ENCODE measurements around the gene ZBTB16.

DNA sequence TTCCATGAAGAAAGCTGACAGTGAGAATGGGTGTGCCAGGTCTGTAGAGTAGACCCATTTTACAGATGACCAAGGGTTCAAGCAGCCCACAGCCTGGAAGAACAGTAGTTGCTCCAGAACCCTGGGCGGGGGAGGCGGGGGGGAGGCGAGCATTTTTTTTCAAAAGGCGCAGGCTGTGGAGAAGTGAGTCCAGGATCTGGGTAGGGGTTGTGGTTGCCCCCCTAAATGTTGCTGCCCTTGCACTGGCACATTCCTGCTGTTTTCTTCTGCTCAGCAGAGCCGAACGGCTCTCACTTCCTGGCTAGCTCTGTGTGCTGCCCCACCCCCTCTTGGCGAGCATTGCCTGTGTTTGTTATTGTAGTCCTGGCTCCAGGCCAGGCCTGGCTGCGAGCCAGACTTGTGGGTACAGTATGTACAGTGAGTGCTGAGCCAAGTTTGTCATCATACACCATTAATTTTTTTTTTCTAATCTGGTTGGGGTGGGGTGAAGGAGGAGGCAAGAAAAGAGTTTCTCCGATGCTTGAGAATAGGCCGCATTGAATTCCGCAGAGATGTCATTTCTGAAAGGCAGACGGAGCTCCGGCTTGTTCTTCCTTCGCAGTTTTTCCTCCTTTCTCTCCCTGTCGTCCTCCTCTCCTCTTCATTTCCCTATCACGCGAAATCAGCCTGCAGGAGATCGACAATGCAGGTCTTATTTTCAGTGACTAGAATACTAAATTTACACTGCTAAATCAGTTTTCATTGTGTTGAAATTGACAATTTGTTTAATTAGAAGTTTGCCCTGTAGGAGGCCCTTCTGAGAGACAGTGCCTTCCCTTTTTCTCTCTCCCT is 100.5 kb downstream of the ZBTB16 start:
- TF ChIP-seq, protein P1, sequence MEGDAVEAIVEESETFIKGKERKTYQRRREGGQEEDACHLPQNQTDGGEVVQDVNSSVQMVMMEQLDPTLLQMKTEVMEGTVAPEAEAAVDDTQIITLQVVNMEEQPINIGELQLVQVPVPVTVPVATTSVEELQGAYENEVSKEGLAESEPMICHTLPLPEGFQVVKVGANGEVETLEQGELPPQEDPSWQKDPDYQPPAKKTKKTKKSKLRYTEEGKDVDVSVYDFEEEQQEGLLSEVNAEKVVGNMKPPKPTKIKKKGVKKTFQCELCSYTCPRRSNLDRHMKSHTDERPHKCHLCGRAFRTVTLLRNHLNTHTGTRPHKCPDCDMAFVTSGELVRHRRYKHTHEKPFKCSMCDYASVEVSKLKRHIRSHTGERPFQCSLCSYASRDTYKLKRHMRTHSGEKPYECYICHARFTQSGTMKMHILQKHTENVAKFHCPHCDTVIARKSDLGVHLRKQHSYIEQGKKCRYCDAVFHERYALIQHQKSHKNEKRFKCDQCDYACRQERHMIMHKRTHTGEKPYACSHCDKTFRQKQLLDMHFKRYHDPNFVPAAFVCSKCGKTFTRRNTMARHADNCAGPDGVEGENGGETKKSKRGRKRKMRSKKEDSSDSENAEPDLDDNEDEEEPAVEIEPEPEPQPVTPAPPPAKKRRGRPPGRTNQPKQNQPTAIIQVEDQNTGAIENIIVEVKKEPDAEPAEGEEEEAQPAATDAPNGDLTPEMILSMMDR (IDR thresholded peaks at IDR 0.05), result peak in 1 of 6 experiments; percentile 17
- peak; percentile 29 to 81 for TF ChIP-seq POLR2A (IDR thresholded peaks at IDR 0.05)

All from adrenal gland (tissue), 5 donors.